ENCODE measurements around the gene AQP1. TPM values are rescaled to one million over a fixed set of nuclear protein-coding genes. Genes with fewer than 3 reads are reported as not detected.

The AQP1 gene
- total RNA-seq, 1 donor, result 0.42 TPM

- Histone ChIP-seq H3K4me3 (ENCODE audit: low read length) (no peak overlapping the region), H3K4me1 (ENCODE audit: insufficient read depth, low read length) (no peaks in the 10 kb centered on the region), H3K27me3 (ENCODE audit: insufficient read depth, low read length) (no peaks in the 10 kb centered on the region), H3K9me3 (ENCODE audit: low read depth, low read length) (no peaks in the 10 kb centered on the region)
Measured at GRCh38 chr7:30973791-30974604, 62.3 kb downstream of the AQP1 start.

- H3K27me3 ChIP-seq (ENCODE audit: insufficient read depth, low read length), result no peaks in the 10 kb centered on the region
- H3K9me3 ChIP-seq (ENCODE audit: low read depth, low read length), result no peaks in the 10 kb centered on the region
- H3K4me1 ChIP-seq (ENCODE audit: insufficient read depth, low read length), result no peaks in the 10 kb centered on the region
- no peak overlapping the region for H3K4me3 ChIP-seq (ENCODE audit: low read length)
Measured at GRCh38 chr7:30974605-30975255, 63.1 kb downstream of the AQP1 start.

Other genes starting within 250 kb of the AQP1 start
- gene CRHR2, start 229.4 kb upstream of the AQP1 start, total RNA-seq, result not detected
- gene INMT, start 159.7 kb upstream of the AQP1 start, total RNA-seq, result 0.52 TPM
- gene MINDY4, start 140.4 kb upstream of the AQP1 start, total RNA-seq, result 0.21 TPM
- not detected for gene GHRHR, start 52.1 kb downstream of the AQP1 start, total RNA-seq
- gene ADCYAP1R1, start 140.5 kb downstream of the AQP1 start, total RNA-seq, result under 0.01 TPM

Data from mononuclear cell (primary cell).